Tibial artery (tissue), 4 donors: ENCODE measurements around the gene SMAD2.

Experiments
- DNase-seq, 2 donors: peaks; one replicate each; pipeline ENCODE4 v3.0.0-alpha.2; 2019
- H3K27ac ChIP-seq, 2 donors: fragments of 200-600 bp; sonication (generic) in 1 of 2; 1 replicate in 1 of 2; 2 replicates in 1 of 2; pipeline ENCODE4 v1.5.1; 2018 to 2019; ENCODE audit warnings: mild to moderate bottlenecking in 1 of 2
- H3K27me3 ChIP-seq, 2 donors: fragments of 200-600 bp; sonication (generic) in 1 of 2; one replicate each; pipeline versions ENCODE4 v1.5.1 to v1.6.0; 2016 to 2019
- H3K36me3 ChIP-seq, 3 donors: fragments of 200-600 bp; sonication (generic) in 2 of 3; one replicate each; pipeline ENCODE4 v1.5.1; 2016 to 2019; ENCODE audit warnings: mild to moderate bottlenecking in 2 of 3
- H3K4me1 ChIP-seq, 4 donors: fragments of 200-600 bp; sonication (generic) in 2 of 4; 1 replicate in 3 of 4; 2 replicates in 1 of 4; pipeline ENCODE4 v1.5.1; 2016 to 2019
- H3K4me3 ChIP-seq, 2 donors: fragments of 200-600 bp; sonication (generic) in 1 of 2; 1 replicate in 1 of 2; 2 replicates in 1 of 2; pipeline ENCODE4 v1.5.1; 2018 to 2019; ENCODE audit warnings: mild to moderate bottlenecking in 2 of 2
- H3K9me3 ChIP-seq, 3 donors: fragments of 200-600 bp; sonication (generic) in 1 of 3; one replicate each; pipeline ENCODE4 v1.5.1; 2016 to 2019
- intact Hi-C: fragments of 100-400 bp; cut with DNase I; formaldehyde crosslinking; loops from one replicate; pipeline ENCODE4 v1.15.0; 2023; ENCODE audit warnings: low total_unique reads
- TF ChIP-seq, protein P1 (sequence below), 2 experiments: fragments of 200-600 bp in 1 of 2; fragments of 450-650 bp in 1 of 2; IDR thresholded peaks; one replicate each; pipeline ENCODE4 v1.5.1; 2017 to 2019; ENCODE audit warnings: antibody characterized with exemption in 2 of 2, mild to moderate bottlenecking in 1 of 2, moderate library complexity in 1 of 2

The SMAD2 gene

DNA sequence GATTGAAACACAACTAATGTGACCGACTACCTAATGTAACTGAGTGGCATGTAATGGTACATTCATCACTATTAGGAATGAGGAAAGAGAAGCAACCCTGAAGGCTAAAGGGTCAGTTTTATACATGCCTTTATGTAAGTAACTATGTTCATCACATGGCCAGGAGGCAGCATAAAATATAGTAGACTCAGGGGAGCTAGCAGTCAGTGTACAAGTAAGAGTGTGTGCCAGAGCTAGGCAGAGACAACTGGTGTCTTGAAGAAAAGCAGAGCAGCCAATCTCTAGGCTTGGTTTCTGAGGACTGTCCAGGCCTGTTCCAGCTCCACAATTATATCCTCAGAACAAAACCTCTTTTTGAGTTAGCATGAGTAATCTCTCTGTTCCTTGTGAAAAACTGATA, 18.1 kb downstream of the SMAD2 start:
- Histone ChIP-seq H3K27me3 (no peaks in the 10 kb centered on the region), H3K27ac (no peak overlapping the region), H3K9me3 (no peaks in the 10 kb centered on the region), H3K36me3 (no peaks in the 10 kb centered on the region), H3K4me3 (no peak overlapping the region), H3K4me1 (peaks cover 0 to 42% (median 11%) of the 10 kb centered on the region in 4 donors)
- intact Hi-C loops, result no loop called here
- TF ChIP-seq, protein P1, sequence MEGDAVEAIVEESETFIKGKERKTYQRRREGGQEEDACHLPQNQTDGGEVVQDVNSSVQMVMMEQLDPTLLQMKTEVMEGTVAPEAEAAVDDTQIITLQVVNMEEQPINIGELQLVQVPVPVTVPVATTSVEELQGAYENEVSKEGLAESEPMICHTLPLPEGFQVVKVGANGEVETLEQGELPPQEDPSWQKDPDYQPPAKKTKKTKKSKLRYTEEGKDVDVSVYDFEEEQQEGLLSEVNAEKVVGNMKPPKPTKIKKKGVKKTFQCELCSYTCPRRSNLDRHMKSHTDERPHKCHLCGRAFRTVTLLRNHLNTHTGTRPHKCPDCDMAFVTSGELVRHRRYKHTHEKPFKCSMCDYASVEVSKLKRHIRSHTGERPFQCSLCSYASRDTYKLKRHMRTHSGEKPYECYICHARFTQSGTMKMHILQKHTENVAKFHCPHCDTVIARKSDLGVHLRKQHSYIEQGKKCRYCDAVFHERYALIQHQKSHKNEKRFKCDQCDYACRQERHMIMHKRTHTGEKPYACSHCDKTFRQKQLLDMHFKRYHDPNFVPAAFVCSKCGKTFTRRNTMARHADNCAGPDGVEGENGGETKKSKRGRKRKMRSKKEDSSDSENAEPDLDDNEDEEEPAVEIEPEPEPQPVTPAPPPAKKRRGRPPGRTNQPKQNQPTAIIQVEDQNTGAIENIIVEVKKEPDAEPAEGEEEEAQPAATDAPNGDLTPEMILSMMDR (IDR thresholded peaks at IDR 0.05), result no peak
- no peak for DNase-seq

GRCh38 chr18:47911877-47912276, 18.6 kb downstream of the SMAD2 start:
- no peak for DNase-seq
- TF ChIP-seq, protein P1 (IDR thresholded peaks at IDR 0.05), result no peak
- H3K4me3 ChIP-seq, result no peak overlapping the region
- no peaks in the 10 kb centered on the region for H3K36me3 ChIP-seq
- no peak overlapping the region for H3K27ac ChIP-seq
- intact Hi-C loops, result no loop called here
- H3K4me1 ChIP-seq, result peaks cover 0 to 42% (median 11%) of the 10 kb centered on the region in 4 donors
- H3K9me3 ChIP-seq, result no peaks in the 10 kb centered on the region
- no peaks in the 10 kb centered on the region for H3K27me3 ChIP-seq

GRCh38 chr18:47909484-47909883, 21.0 kb downstream of the SMAD2 start:
- H3K4me3 ChIP-seq, result no peak overlapping the region
- TF ChIP-seq, protein P1 (IDR thresholded peaks at IDR 0.05), result no peak
- intact Hi-C loops, result no loop called here
- H3K36me3 ChIP-seq, result peaks cover 0 to 3% (median 0%) of the 10 kb centered on the region in 3 donors
- peaks cover 0 to 29% (median 11%) of the 10 kb centered on the region in 4 donors for H3K4me1 ChIP-seq
- H3K27ac ChIP-seq, result no peak overlapping the region
- no peaks in the 10 kb centered on the region for H3K27me3 ChIP-seq
- peaks cover 0 to 13% (median 0%) of the 10 kb centered on the region in 3 donors for H3K9me3 ChIP-seq
- DNase-seq, result no peak

- DNase-seq, result no peak
- no peaks in the 10 kb centered on the region for H3K27me3 ChIP-seq
- TF ChIP-seq, protein P1 (IDR thresholded peaks at IDR 0.05), result no peak
- peaks cover 0 to 20% (median 11%) of the 10 kb centered on the region in 4 donors for H3K4me1 ChIP-seq
- H3K9me3 ChIP-seq, result peaks cover 0 to 22% (median 0%) of the 10 kb centered on the region in 3 donors
- H3K4me3 ChIP-seq, result no peak overlapping the region
- intact Hi-C loops, result no loop called here
- H3K27ac ChIP-seq, result no peak overlapping the region
- H3K36me3 ChIP-seq, result peaks cover 0 to 3% (median 0%) of the 10 kb centered on the region in 3 donors
These were observed 21.9 kb downstream of the SMAD2 start for GRCh38 chr18:47908592-47908991.

- no peak overlapping the region for H3K4me3 ChIP-seq
- H3K27me3 ChIP-seq, result no peaks in the 10 kb centered on the region
- no peak overlapping the region for H3K27ac ChIP-seq
- TF ChIP-seq, protein P1 (IDR thresholded peaks at IDR 0.05), result no peak
- no peaks in the 10 kb centered on the region for H3K4me1 ChIP-seq
- peaks cover 0 to 22% (median 0%) of the 10 kb centered on the region in 3 donors for H3K9me3 ChIP-seq
- H3K36me3 ChIP-seq, result peaks cover 0 to 3% (median 0%) of the 10 kb centered on the region in 3 donors
- intact Hi-C loops, result no loop called here
- no peak for DNase-seq
These were observed 24.1 kb downstream of the SMAD2 start for GRCh38 chr18:47906408-47906807.

GRCh38 chr18:47903809-47904208, 26.6 kb downstream of the SMAD2 start:
- peaks cover 0 to 22% (median 0%) of the 10 kb centered on the region in 3 donors for H3K9me3 ChIP-seq
- TF ChIP-seq, protein P1 (IDR thresholded peaks at IDR 0.05), result no peak
- no peak overlapping the region for H3K4me3 ChIP-seq
- intact Hi-C loops, result no loop called here
- H3K27me3 ChIP-seq, result no peaks in the 10 kb centered on the region
- H3K36me3 ChIP-seq, result peaks cover 0 to 3% (median 0%) of the 10 kb centered on the region in 3 donors
- H3K27ac ChIP-seq, result no peak overlapping the region
- DNase-seq, result no peak
- H3K4me1 ChIP-seq, result no peaks in the 10 kb centered on the region
